Colonic mucosa (tissue), 4 donors: ENCODE data around the gene CHRNG. TPM values are rescaled to one million over a fixed set of nuclear protein-coding genes. Genes with fewer than 3 reads are reported as not detected.
A peak's percentile ranks its signal among the peaks of the same experiment; 100 is the strongest.

Experiments used
- DNase-seq: peaks from one replicate; pipeline ENCODE4 v3.0.0-alpha.2; 2020
- H3K27ac ChIP-seq: fragments of 200-600 bp; one replicate; pipeline ENCODE4 v1.8.0; 2021
- H3K27me3 ChIP-seq: fragments of 200-600 bp; one replicate; pipeline ENCODE4 v1.8.0; 2021
- H3K36me3 ChIP-seq: fragments of 200-600 bp; one replicate; pipeline ENCODE4 v1.8.0; 2021
- H3K4me1 ChIP-seq: fragments of 200-600 bp; one replicate; pipeline ENCODE4 v1.8.0; 2021; ENCODE audit warnings: mild to moderate bottlenecking
- H3K4me3 ChIP-seq: fragments of 200-600 bp; one replicate; pipeline ENCODE4 v1.8.0; 2021
- H3K9ac ChIP-seq, 2 donors: one replicate each; pipeline ENCODE4 v1.7.0; 2013; ENCODE audit warnings: control low read depth in 2 of 2, low read depth in 2 of 2, low read length in 2 of 2
- H3K9me3 ChIP-seq: fragments of 200-600 bp; one replicate; pipeline ENCODE4 v1.8.0; 2021
- CTCF ChIP-seq: fragments of 200-600 bp; IDR thresholded peaks from one replicate; pipeline ENCODE4 v1.8.0; 2022; ENCODE audit warnings: antibody characterized with exemption, mild to moderate bottlenecking
- intact Hi-C: fragments of 100-400 bp; cut with DNase I; formaldehyde crosslinking; loops from one replicate; pipeline ENCODE4 v1.14.1; 2022
- total RNA-seq, 2 donors: library from RNA; stranded (reverse); fragmentation: NEBNext Ultra II Directional in 1 of 2; extraction: Animal tissue kit (Norgen Biotek cat#: 25700) in 1 of 2; gene quantifications; one replicate each; pipeline ENCODE4 v1.2.1, GENCODE V29; 2021
- donor health status: healthy.
- donor health status: DM: no; HTN: no; CAD: no.
- donor health status: DM: no; HTN: no; CAD: no.

Gene CHRNG
- total RNA-seq, 2 donors from 2014 or later, result not detected

GRCh38 chr2:232586943-232587505 lies 47.5 kb downstream of the CHRNG start:
- no peak for DNase-seq
- H3K27ac ChIP-seq, result no peak overlapping the region
- no peaks in the 10 kb centered on the region for H3K27me3 ChIP-seq
- no peaks in the 10 kb centered on the region for H3K36me3 ChIP-seq
- intact Hi-C loops, result no loop called here
- no peak overlapping the region for H3K9ac ChIP-seq
- no peaks in the 10 kb centered on the region for H3K9me3 ChIP-seq
- no peak for TF ChIP-seq CTCF
- no peak overlapping the region for H3K4me3 ChIP-seq
- peaks cover 16% of the 10 kb centered on the region for H3K4me1 ChIP-seq

GRCh38 chr2:232587512-232587911 lies 48.0 kb downstream of the CHRNG start:
- Histone ChIP-seq H3K27me3 (no peaks in the 10 kb centered on the region), H3K9ac (no peak overlapping the region), H3K9me3 (no peaks in the 10 kb centered on the region), H3K36me3 (no peaks in the 10 kb centered on the region), H3K27ac (no peak overlapping the region), H3K4me3 (no peak overlapping the region), H3K4me1 (peaks cover 16% of the 10 kb centered on the region)
- no peak for DNase-seq
- intact Hi-C loops, result no loop called here
- no peak for TF ChIP-seq CTCF

- H3K9ac ChIP-seq, result no peak overlapping the region
- H3K4me1 ChIP-seq, result peaks cover 16% of the 10 kb centered on the region
- peak overlapping the region; percentile 37 for H3K27ac ChIP-seq
- no peaks in the 10 kb centered on the region for H3K36me3 ChIP-seq
- DNase-seq, result no peak
- intact Hi-C loops, result no loop called here
- H3K4me3 ChIP-seq, result no peak overlapping the region
- no peaks in the 10 kb centered on the region for H3K9me3 ChIP-seq
- no peaks in the 10 kb centered on the region for H3K27me3 ChIP-seq
- TF ChIP-seq CTCF, result no peak
Observed at GRCh38 chr2:232588031-232588430, 48.5 kb downstream of the CHRNG start.

- H3K27ac ChIP-seq, result peak overlapping the region; percentile 38
- TF ChIP-seq CTCF, result no peak
- intact Hi-C loops, result no loop called here
- no peaks in the 10 kb centered on the region for H3K36me3 ChIP-seq
- H3K27me3 ChIP-seq, result no peaks in the 10 kb centered on the region
- peaks cover 16% of the 10 kb centered on the region for H3K4me1 ChIP-seq
- DNase-seq, result peak; percentile 84
- no peak overlapping the region for H3K4me3 ChIP-seq
- H3K9me3 ChIP-seq, result no peaks in the 10 kb centered on the region
- H3K9ac ChIP-seq, result no peak overlapping the region
Observed at GRCh38 chr2:232588680-232589585, 49.4 kb downstream of the CHRNG start.

GRCh38 chr2:232592772-232593395 lies 53.4 kb downstream of the CHRNG start:
- H3K27me3 ChIP-seq, result no peaks in the 10 kb centered on the region
- H3K36me3 ChIP-seq, result no peaks in the 10 kb centered on the region
- H3K4me1 ChIP-seq, result peaks cover 18% of the 10 kb centered on the region
- no peak for TF ChIP-seq CTCF
- H3K9me3 ChIP-seq, result no peaks in the 10 kb centered on the region
- peak overlapping the region; percentile 48 for H3K27ac ChIP-seq
- DNase-seq, result peak; percentile 78
- H3K4me3 ChIP-seq, result no peak overlapping the region
- peak overlapping the region in 1 of 2 donors; percentile 16 for H3K9ac ChIP-seq
- intact Hi-C loops, result no loop called here
